ENCODE results near the gene RUVBL2. TPM values are rescaled to one million over a fixed set of nuclear protein-coding genes. Genes with fewer than 3 reads are reported as not detected.
A peak's percentile ranks its signal among the peaks of the same experiment; 100 is the strongest.

Gene RUVBL2
- total RNA-seq, 1 donor: 122 TPM

DNA sequence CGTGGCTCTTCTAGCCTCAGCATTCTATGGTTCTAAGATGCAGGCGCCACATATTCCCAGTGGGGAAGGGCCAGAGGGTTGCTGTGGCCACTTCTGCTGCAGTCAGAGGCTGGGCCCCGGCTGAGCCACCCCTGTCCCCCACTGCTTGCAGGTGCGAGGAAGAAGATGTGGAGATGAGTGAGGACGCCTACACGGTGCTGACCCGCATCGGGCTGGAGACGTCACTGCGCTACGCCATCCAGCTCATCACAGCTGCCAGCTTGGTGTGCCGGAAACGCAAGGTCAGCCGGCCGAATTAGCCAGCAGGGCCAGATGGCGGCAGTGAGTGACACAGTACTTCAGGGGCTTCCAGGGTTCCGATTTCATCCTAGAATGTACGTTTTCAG lies 21.2 kb downstream of the RUVBL2 start:
- Histone ChIP-seq H3K27me3 (ENCODE audit: insufficient read depth, low read length) (no peaks in the 10 kb centered on the region), H3K4me3 (ENCODE audit: insufficient read depth, low read length) (no peak overlapping the region), H3K9me3 (ENCODE audit: low read depth, low read length) (no peaks in the 10 kb centered on the region), H3K4me1 (ENCODE audit: insufficient read depth, low read length) (peaks cover 15% of the 10 kb centered on the region), H3K27ac (ENCODE audit: low read depth, low read length) (no peak overlapping the region), H3K79me2 (ENCODE audit: insufficient read depth, low read length) (no peaks in the 10 kb centered on the region), H4K20me1 (ENCODE audit: insufficient read depth, low read length) (no peaks in the 10 kb centered on the region), H2AFZ (ENCODE audit: low read length) (no peak overlapping the region), H3K4me2 (ENCODE audit: insufficient read depth, low read length) (no peak overlapping the region), H3K36me3 (ENCODE audit: insufficient read depth, low read length) (peaks cover 33% of the 10 kb centered on the region)
- DNase-seq (ENCODE audit: insufficient read length, low spot score, missing footprints): peak; percentile 58
- TF ChIP-seq, protein P1, sequence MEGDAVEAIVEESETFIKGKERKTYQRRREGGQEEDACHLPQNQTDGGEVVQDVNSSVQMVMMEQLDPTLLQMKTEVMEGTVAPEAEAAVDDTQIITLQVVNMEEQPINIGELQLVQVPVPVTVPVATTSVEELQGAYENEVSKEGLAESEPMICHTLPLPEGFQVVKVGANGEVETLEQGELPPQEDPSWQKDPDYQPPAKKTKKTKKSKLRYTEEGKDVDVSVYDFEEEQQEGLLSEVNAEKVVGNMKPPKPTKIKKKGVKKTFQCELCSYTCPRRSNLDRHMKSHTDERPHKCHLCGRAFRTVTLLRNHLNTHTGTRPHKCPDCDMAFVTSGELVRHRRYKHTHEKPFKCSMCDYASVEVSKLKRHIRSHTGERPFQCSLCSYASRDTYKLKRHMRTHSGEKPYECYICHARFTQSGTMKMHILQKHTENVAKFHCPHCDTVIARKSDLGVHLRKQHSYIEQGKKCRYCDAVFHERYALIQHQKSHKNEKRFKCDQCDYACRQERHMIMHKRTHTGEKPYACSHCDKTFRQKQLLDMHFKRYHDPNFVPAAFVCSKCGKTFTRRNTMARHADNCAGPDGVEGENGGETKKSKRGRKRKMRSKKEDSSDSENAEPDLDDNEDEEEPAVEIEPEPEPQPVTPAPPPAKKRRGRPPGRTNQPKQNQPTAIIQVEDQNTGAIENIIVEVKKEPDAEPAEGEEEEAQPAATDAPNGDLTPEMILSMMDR (IDR thresholded peaks at IDR 0.05; ENCODE audit: extremely low read depth, low read depth, low read length): no peak

DNA sequence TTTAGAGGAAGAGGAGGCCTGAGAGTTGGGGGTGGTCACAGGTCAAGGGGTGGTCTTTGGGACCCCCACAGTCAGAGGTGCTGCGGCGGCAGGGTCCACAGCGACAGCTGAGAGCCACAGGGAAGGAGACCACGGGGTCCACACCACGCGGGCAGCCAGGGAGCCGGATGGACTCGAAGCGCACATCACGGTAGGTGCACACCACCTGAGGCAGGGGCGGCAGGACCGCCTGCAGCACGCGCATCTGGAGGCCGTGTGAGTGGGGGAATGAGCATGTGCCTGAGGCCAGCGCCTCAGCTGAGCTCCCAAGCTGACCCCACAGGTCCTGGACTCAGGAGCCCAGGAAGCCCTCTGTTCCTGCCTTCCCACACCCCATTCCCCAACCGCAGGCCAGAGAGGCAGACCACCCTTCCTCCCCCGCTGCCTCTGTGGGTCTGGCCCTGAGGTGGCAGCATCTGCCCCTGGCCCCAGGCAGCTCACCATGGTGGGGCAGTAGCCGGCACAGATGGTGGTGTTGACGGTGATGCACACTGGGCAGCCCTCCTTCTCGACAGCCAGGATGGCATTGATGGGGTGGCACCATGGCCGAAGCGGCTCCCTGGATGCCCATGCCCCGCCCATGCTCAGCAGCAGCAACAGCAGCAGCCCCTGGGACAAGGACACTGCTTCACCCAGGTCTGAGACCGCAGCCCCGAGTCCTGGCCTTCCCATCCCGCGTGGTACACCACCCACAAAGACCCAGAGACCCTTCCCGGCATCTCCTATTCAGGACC lies 22.6 kb downstream of the RUVBL2 start:
- Histone ChIP-seq H3K79me2 (ENCODE audit: insufficient read depth, low read length) (no peaks in the 10 kb centered on the region), H3K27ac (ENCODE audit: low read depth, low read length) (no peak overlapping the region), H4K20me1 (ENCODE audit: insufficient read depth, low read length) (no peaks in the 10 kb centered on the region), H3K9me3 (ENCODE audit: low read depth, low read length) (no peaks in the 10 kb centered on the region), H3K4me2 (ENCODE audit: insufficient read depth, low read length) (no peak overlapping the region), H2AFZ (ENCODE audit: low read length) (no peak overlapping the region), H3K36me3 (ENCODE audit: insufficient read depth, low read length) (peaks cover 26% of the 10 kb centered on the region), H3K27me3 (ENCODE audit: insufficient read depth, low read length) (no peaks in the 10 kb centered on the region), H3K4me3 (ENCODE audit: insufficient read depth, low read length) (no peak overlapping the region), H3K4me1 (ENCODE audit: insufficient read depth, low read length) (peaks cover 15% of the 10 kb centered on the region)
- TF ChIP-seq, protein P1 (IDR thresholded peaks at IDR 0.05; ENCODE audit: extremely low read depth, low read depth, low read length): no peak
- peak; percentile 47 for DNase-seq (ENCODE audit: insufficient read length, low spot score, missing footprints)

DNA sequence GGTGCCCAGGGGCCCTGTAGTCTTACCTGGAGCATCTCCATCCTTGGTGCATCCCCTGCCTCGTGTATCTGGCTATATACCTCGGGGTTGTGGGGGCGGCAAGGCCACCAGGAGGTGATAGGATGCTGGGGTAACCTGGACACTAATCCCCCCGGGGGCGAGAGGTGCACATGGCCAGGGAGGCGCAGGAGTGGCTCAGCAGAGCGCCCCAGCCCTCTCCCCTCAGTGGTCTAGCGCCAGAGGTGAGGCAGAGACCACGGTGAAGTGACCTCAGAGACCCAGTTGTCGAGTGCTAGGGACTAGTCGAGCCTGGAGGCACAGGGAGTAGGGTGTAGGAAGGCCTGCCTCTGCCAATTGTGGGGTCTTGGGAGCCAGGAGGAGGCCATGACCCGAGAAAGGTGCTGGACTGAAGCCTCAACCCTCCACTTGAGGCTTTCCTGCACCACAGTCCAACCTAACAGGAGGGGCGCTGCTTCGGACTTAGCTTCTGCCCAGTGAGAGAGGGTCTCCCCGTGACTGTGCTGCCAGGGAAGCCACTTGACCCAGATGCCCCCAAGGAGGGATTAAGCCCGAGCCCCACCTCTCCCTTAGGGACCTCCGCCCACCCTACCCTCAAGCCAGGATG lies 23.5 kb downstream of the RUVBL2 start, which contains the start of gene LHB:
LHB (minus strand) TSS at position 51 of the 625 bp plus-strand sequence; CDS start at position 41, 10 bp downstream.
- Histone ChIP-seq H3K36me3 (ENCODE audit: insufficient read depth, low read length) (peaks cover 20% of the 10 kb centered on the region), H3K9me3 (ENCODE audit: low read depth, low read length) (no peaks in the 10 kb centered on the region), H3K4me3 (ENCODE audit: insufficient read depth, low read length) (peak within 1 kb of the TSS; percentile 70), H3K4me1 (ENCODE audit: insufficient read depth, low read length) (peaks cover 15% of the 10 kb centered on the region), H2AFZ (ENCODE audit: low read length) (no peak within 1 kb of the TSS), H3K4me2 (ENCODE audit: insufficient read depth, low read length) (peak within 1 kb of the TSS; percentile 77), H4K20me1 (ENCODE audit: insufficient read depth, low read length) (no peaks in the 10 kb centered on the region), H3K27ac (ENCODE audit: low read depth, low read length) (no peak within 1 kb of the TSS), H3K79me2 (ENCODE audit: insufficient read depth, low read length) (no peaks in the 10 kb centered on the region), H3K27me3 (ENCODE audit: insufficient read depth, low read length) (no peaks in the 10 kb centered on the region)
- DNase-seq (ENCODE audit: insufficient read length, low spot score, missing footprints): peak; percentile 70
- TF ChIP-seq, protein P1 (IDR thresholded peaks at IDR 0.05; ENCODE audit: extremely low read depth, low read depth, low read length): no peak

Measured in osteoblast (primary cell).